ES-I3 (cell line): ENCODE data around the gene PBLD.

Experiments used
- H3K36me3 ChIP-seq: 2 replicates; pipeline ENCODE4 v1.6.1; 2013; ENCODE audit warnings: mild to moderate bottlenecking, low read length, control low read depth, moderate library complexity; ENCODE audit not compliant: insufficient read depth
- H3K4me1 ChIP-seq: 2 replicates; pipeline ENCODE4 v1.6.1; 2013; ENCODE audit warnings: mild to moderate bottlenecking, control low read depth, low read length; ENCODE audit not compliant: insufficient read depth
- H3K9ac ChIP-seq: 2 replicates; pipeline ENCODE4 v1.6.1; 2013; ENCODE audit warnings: low read depth, mild to moderate bottlenecking, low read length, moderate library complexity
- H3K9me3 ChIP-seq: 2 replicates; pipeline ENCODE4 v1.6.1; 2013; ENCODE audit warnings: mild to moderate bottlenecking, low read length, moderate library complexity; ENCODE audit not compliant: control insufficient read depth, insufficient read depth

The PBLD gene

GRCh38 chr10:68242051-68242450 is 90.7 kb downstream of the PBLD start:
- H3K4me1 ChIP-seq, result no peaks in the 10 kb centered on the region
- H3K9me3 ChIP-seq, result no peaks in the 10 kb centered on the region
- H3K9ac ChIP-seq, result no peak overlapping the region
- H3K36me3 ChIP-seq, result no peaks in the 10 kb centered on the region

GRCh38 chr10:68239596-68240150 is 93.1 kb downstream of the PBLD start:
- Histone ChIP-seq H3K9me3 (no peaks in the 10 kb centered on the region), H3K36me3 (no peaks in the 10 kb centered on the region), H3K9ac (no peak overlapping the region), H3K4me1 (no peaks in the 10 kb centered on the region)

- Histone ChIP-seq H3K4me1 (no peaks in the 10 kb centered on the region), H3K9me3 (no peaks in the 10 kb centered on the region), H3K9ac (no peak overlapping the region), H3K36me3 (no peaks in the 10 kb centered on the region)
Measured at GRCh38 chr10:68239069-68239468, 93.7 kb downstream of the PBLD start.

GRCh38 chr10:68238371-68238770 is 94.4 kb downstream of the PBLD start:
- Histone ChIP-seq H3K36me3 (no peaks in the 10 kb centered on the region), H3K4me1 (no peaks in the 10 kb centered on the region), H3K9me3 (no peaks in the 10 kb centered on the region), H3K9ac (no peak overlapping the region)

GRCh38 chr10:68237173-68237572 is 95.6 kb downstream of the PBLD start:
- no peaks in the 10 kb centered on the region for H3K9me3 ChIP-seq
- no peaks in the 10 kb centered on the region for H3K4me1 ChIP-seq
- no peaks in the 10 kb centered on the region for H3K36me3 ChIP-seq
- no peak overlapping the region for H3K9ac ChIP-seq

- no peaks in the 10 kb centered on the region for H3K4me1 ChIP-seq
- no peak overlapping the region for H3K9ac ChIP-seq
- no peaks in the 10 kb centered on the region for H3K36me3 ChIP-seq
- H3K9me3 ChIP-seq, result no peaks in the 10 kb centered on the region
Measured at GRCh38 chr10:68235581-68235980, 97.1 kb downstream of the PBLD start.

- Histone ChIP-seq H3K36me3 (no peaks in the 10 kb centered on the region), H3K4me1 (no peaks in the 10 kb centered on the region), H3K9ac (no peak overlapping the region), H3K9me3 (no peaks in the 10 kb centered on the region)
Measured at GRCh38 chr10:68235111-68235510, 97.6 kb downstream of the PBLD start.

GRCh38 chr10:68233046-68233445 is 99.7 kb downstream of the PBLD start:
- H3K9ac ChIP-seq, result no peak overlapping the region
- H3K4me1 ChIP-seq, result no peaks in the 10 kb centered on the region
- no peaks in the 10 kb centered on the region for H3K9me3 ChIP-seq
- no peaks in the 10 kb centered on the region for H3K36me3 ChIP-seq
